ENCODE data around the gene ATP2C2.
"Not testable (repeated sequence)": the region's sequence is repeated elsewhere in the genome, so short reads cannot be mapped to it uniquely, and the experiment has no call there.

The ATP2C2 gene
- 0 to 4.4 (median 0) reads per million in 17 experiments for total RNA-seq

- peak in 2 of 4 experiments; percentile 10 to 11 for DNase-seq
These were observed at the start of gene ATP2C2 for GRCh38 chr16:84368308-84368996. ATP2C2 (plus strand) TSS chr16:84368538; CDS start chr16:84368616, 78 bp downstream.

GRCh38 chr16:84319146-84319760 lies 49.1 kb upstream of the ATP2C2 start:
- no peak for DNase-seq

GRCh38 chr16:84320511-84320910 lies 47.8 kb upstream of the ATP2C2 start:
- DNase-seq = no peak

DNA sequence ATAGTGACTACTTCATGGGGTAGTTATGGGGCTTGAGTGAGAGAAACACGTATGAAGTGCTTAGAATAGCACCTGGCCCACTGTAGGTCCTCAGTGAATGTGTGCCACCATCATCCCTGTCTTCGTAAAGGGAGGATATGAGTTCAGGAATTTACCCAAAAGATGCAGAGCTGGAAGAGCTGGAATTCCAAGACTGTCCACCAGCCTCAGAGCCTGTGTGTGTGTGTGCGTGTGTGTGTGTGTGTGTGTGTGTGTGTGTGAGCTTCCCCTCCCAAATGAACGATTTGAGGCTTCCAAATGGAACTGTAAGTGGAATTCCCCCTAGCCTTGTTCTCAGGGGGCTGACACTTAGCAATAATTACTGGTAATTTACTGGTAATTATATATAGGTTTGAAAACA lies 46.4 kb upstream of the ATP2C2 start:
- no peak for DNase-seq

- no peak for DNase-seq
These were observed 45.6 kb upstream of the ATP2C2 start for GRCh38 chr16:84322749-84323148.

GRCh38 chr16:84323606-84324005 lies 44.7 kb upstream of the ATP2C2 start:
- peak; percentile 10 to 63 (median 34) for DNase-seq

- DNase-seq = peak; percentile 34 to 65 (median 50)
These were observed 43.7 kb upstream of the ATP2C2 start for GRCh38 chr16:84324434-84325262.

- no peak for DNase-seq
These were observed 41.8 kb upstream of the ATP2C2 start for GRCh38 chr16:84326545-84326944.

GRCh38 chr16:84327926-84328505 lies 40.3 kb upstream of the ATP2C2 start:
- no peak for DNase-seq

DNA sequence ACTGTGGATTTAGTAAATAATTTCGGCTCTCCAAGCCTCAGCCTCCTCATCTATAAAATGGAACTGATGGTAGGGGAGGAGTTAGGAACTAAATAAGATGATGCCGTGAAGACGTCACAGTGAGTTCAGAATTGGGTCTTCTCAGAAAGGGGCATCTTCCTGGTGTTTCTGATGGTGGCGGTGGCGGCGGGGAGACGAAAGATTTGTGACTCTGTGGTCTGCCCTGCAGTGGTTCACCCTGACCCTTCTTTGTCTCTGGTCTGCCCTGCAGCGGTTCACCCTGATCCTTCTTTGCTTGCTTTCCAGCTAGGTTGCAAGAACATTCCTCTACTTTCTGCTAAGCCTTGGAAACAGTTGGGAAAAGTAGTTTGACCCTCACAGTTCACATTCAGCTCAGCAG lies 39.3 kb upstream of the ATP2C2 start:
- no peak for DNase-seq

DNA sequence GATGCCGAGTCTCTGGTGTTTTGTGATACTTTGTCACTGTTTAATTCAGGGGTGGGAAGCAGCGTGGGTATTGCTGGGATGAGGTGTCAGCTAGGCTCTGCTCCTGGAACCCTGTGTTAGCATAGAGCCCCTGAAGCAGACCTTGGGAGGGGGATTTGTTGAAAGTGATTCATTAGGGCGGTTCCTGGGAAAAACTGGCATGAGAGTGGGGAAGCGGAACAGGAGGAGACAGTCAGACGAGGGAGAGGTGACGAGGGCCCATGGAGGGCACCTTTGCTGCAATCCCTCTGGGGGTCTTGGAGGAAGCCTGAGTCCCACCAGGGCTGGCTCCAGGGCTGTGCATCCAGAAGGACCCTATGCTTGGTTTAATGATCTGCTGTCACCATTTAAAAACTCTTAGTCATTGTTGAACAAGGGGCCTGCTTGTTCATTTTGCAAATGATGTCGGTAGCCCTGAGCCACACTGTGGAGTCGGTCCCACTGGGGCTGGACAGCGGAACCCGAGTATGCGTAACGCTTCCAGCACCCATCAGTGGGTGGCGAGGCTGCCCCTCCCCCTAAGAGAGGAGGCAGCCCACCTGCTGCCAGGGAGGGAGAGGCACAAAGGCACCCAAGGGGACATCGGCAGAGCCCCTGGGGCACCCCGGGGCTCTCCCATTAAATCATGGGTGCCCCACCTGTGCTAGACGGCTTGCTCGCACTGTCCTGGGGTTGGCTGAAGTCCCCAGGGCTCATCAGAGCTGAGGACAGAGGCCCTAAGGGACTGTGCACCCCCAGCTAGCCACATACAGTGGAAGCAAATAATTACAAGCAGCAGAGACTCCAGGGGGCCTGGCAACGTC lies 38.3 kb upstream of the ATP2C2 start:
- no peak for DNase-seq

GRCh38 chr16:84330685-84331050 lies 37.7 kb upstream of the ATP2C2 start:
- DNase-seq = no peak

DNA sequence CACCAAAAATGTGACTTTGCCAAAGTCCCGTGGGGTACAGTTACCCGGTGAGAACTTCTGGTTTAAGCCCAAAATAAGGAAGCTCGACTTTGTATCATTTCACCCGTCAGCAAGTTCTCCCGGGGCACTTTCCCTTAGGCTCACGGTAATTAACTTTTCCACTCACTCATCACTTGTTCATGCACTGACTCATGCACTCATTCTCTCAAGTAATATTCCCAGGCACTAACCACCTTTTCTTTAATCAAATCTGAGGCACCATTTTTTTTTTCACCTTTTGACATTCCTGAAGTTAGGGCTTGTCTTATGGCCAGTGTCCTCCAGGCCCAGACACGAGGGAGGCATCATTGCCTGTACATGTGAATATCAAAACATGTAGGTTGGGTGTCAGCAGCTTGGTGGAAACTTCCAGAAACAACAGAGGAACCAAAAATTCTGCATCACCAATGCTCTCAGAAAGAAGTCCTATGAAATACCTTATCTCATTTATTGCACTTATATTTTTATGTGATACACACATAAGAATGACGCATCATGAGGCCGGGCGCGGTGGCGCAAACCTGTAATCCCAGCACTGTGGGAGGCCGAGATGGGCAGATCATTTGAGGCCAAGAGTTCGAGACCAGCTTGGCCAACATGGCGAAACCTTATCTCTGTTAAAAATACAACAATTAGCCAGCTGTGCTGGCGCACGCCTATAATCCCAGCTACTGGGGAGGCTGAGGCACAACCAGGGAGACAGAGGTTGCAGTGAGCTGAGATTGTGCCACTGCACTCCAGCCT lies 36.1 kb upstream of the ATP2C2 start:
- peak; percentile 10 to 43 (median 33) for DNase-seq

- peak in 2 of 4 experiments; percentile 16 to 19 for DNase-seq
These were observed 35.2 kb upstream of the ATP2C2 start for GRCh38 chr16:84332975-84333684.

- no peak for DNase-seq
These were observed 34.3 kb upstream of the ATP2C2 start for GRCh38 chr16:84334058-84334457.

GRCh38 chr16:84334482-84334881 lies 33.9 kb upstream of the ATP2C2 start:
- no peak for DNase-seq

DNA sequence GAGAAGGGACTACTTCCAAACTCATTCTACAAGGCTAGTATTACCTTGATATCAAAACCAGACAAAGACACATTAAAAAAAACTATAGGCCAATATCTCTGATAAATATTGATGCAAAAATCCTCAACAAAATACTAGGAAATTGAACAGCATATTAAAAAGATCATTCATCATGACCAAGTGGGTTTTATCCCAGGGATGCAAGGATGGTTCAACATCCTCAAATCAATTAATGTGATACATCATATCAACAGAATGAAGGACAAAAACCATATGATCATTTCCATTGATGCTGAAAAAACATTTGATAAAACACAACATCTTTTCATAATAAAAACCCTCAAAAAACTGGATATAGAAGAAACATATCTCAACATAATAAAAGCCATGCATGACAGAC lies 31.1 kb upstream of the ATP2C2 start:
- DNase-seq = not testable (repeated sequence)

- no peak for DNase-seq
These were observed 29.0 kb upstream of the ATP2C2 start for GRCh38 chr16:84339311-84339710.

DNA sequence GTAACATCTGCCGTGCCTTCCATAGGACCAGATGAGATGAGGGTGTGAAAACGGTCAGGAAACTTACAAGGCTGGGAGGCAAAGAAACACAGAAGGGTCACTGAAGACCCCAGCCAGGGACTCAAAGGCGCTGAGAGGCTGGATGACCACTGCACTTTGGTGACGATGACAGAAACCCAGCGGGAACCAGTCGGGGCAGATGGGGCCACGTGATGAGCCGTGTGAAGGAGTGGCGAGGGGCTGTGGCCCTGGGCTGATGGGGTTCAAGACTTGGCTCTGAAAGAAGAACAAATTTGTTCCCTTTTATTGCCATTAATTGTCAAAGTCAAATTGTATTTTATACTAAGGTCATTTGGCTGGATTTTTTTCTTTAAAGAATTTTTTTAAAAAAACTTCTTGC lies 28.6 kb upstream of the ATP2C2 start:
- DNase-seq = no peak

GRCh38 chr16:84340325-84341040 lies 27.9 kb upstream of the ATP2C2 start:
- DNase-seq = peak; percentile 31 to 53 (median 42)

Measured in suppressor macrophage (primary cell).